H9 (cell line): ENCODE measurements around the gene CYB561D1. TPM values are rescaled to one million over a fixed set of nuclear protein-coding genes. Genes with fewer than 3 reads are reported as not detected.

ENCODE experiments used
- DNase-seq: peaks from one replicate; pipeline ENCODE4 v3.0.0-alpha.2; 2017
- H2AFZ ChIP-seq: one replicate; pipeline ENCODE4 v1.6.1; 2013; ENCODE audit warnings: mild to moderate bottlenecking, low read length, control low read depth, moderate library complexity
- H2AK5ac ChIP-seq: 2 replicates; pipeline ENCODE4 v1.6.1; 2013; ENCODE audit warnings: low read length, control low read depth, mixed read lengths; ENCODE audit not compliant: insufficient read length
- H2BK120ac ChIP-seq: one replicate; pipeline ENCODE4 v1.6.1; 2013; ENCODE audit warnings: low read depth, mild to moderate bottlenecking, low read length, control low read depth, inconsistent platforms; ENCODE audit not compliant: poor library complexity, severe bottlenecking
- H2BK12ac ChIP-seq: 2 replicates; pipeline ENCODE4 v1.6.1; 2013; ENCODE audit warnings: low read length, control low read depth, mixed read lengths, low read depth; ENCODE audit not compliant: insufficient read length
- H2BK15ac ChIP-seq: 2 replicates; pipeline ENCODE4 v1.6.1; 2013; ENCODE audit warnings: low read depth, low read length, control low read depth
- H2BK20ac ChIP-seq: one replicate; pipeline ENCODE4 v1.6.1; 2013; ENCODE audit warnings: low read depth, mild to moderate bottlenecking, low read length, control low read depth, inconsistent platforms; ENCODE audit not compliant: poor library complexity, severe bottlenecking
- H2BK5ac ChIP-seq: 2 replicates; pipeline ENCODE4 v1.6.1; 2013; ENCODE audit warnings: low read length, control low read depth, mixed read lengths; ENCODE audit not compliant: insufficient read length
- H3K14ac ChIP-seq: 2 replicates; pipeline ENCODE4 v1.6.1; 2013; ENCODE audit warnings: low read length, control low read depth; ENCODE audit not compliant: insufficient read depth
- H3K18ac ChIP-seq: 2 replicates; pipeline ENCODE4 v1.6.1; 2013; ENCODE audit warnings: low read depth, mild to moderate bottlenecking, mixed read lengths, low read length, control low read depth; ENCODE audit not compliant: insufficient read length
- H3K23ac ChIP-seq: 2 replicates; pipeline ENCODE4 v1.6.1; 2013; ENCODE audit warnings: low read length, control low read depth, mixed read lengths, low read depth; ENCODE audit not compliant: insufficient read length
- H3K23me2 ChIP-seq: 2 replicates; pipeline ENCODE4 v1.6.1; 2013; ENCODE audit warnings: low read depth, mild to moderate bottlenecking, mixed read lengths, low read length, control low read depth; ENCODE audit not compliant: insufficient read length, poor library complexity, severe bottlenecking
- H3K27ac ChIP-seq: 2 replicates; pipeline ENCODE4 v1.5.1; 2013; ENCODE audit warnings: low read length, control low read depth, mixed read lengths, low read depth; ENCODE audit not compliant: insufficient read length
- H3K27me3 ChIP-seq: 2 replicates; pipeline ENCODE4 v1.6.1; 2013; ENCODE audit warnings: low read length, control low read depth, inconsistent platforms; ENCODE audit not compliant: insufficient read depth
- H3K4ac ChIP-seq: 2 replicates; pipeline ENCODE4 v1.6.1; 2013; ENCODE audit warnings: low read depth, mild to moderate bottlenecking, control low read depth, inconsistent platforms, low read length, moderate library complexity
- H3K4me1 ChIP-seq: 2 replicates; pipeline ENCODE4 v1.6.1; 2013; ENCODE audit warnings: low read length, control low read depth, inconsistent platforms; ENCODE audit not compliant: insufficient read depth
- H3K4me2 ChIP-seq: 2 replicates; pipeline ENCODE4 v1.6.1; 2013; ENCODE audit warnings: low read length, control low read depth, mixed read lengths; ENCODE audit not compliant: insufficient read length, insufficient read depth
- H3K56ac ChIP-seq: 2 replicates; pipeline ENCODE4 v1.6.1; 2013; ENCODE audit warnings: low read depth, mild to moderate bottlenecking, mixed read lengths, low read length, control low read depth; ENCODE audit not compliant: insufficient read length
- H3K79me1 ChIP-seq: 2 replicates; pipeline ENCODE4 v1.6.1; 2013; ENCODE audit warnings: low read depth, mild to moderate bottlenecking, moderate library complexity, low read length, control low read depth, inconsistent platforms; ENCODE audit not compliant: insufficient read depth, poor library complexity, severe bottlenecking
- H3K79me2 ChIP-seq: 2 replicates; pipeline ENCODE4 v1.6.1; 2013; ENCODE audit warnings: low read length, control low read depth, inconsistent platforms; ENCODE audit not compliant: insufficient read depth
- H3K9ac ChIP-seq: 2 replicates; pipeline ENCODE4 v1.6.1; 2013; ENCODE audit warnings: low read length, control low read depth, mixed read lengths; ENCODE audit not compliant: insufficient read length; ENCODE audit errors: extremely low read depth
- H3K9me3 ChIP-seq: one replicate; pipeline ENCODE4 v1.6.1; 2013; ENCODE audit warnings: low read depth, low read length, inconsistent platforms; ENCODE audit not compliant: control insufficient read depth
- H3T11ph ChIP-seq: one replicate; pipeline ENCODE4 v1.6.1; 2013; ENCODE audit warnings: mild to moderate bottlenecking, low read length, control low read depth, inconsistent platforms
- H4K20me1 ChIP-seq: one replicate; pipeline ENCODE4 v1.6.1; 2013; ENCODE audit not compliant: control insufficient read depth, insufficient read length, insufficient read depth
- H4K5ac ChIP-seq: 2 replicates; pipeline ENCODE4 v1.6.1; 2013; ENCODE audit warnings: low read depth, mild to moderate bottlenecking, mixed read lengths, low read length, control low read depth; ENCODE audit not compliant: insufficient read length
- H4K8ac ChIP-seq: replicated peaks from 2 replicates; pipeline ENCODE4 v1.6.1; 2013; ENCODE audit warnings: low read length, control low read depth, mixed read lengths, low read depth; ENCODE audit not compliant: insufficient read length
- H4K91ac ChIP-seq: 2 replicates; pipeline ENCODE4 v1.6.1; 2013; ENCODE audit warnings: low read depth, mild to moderate bottlenecking, moderate library complexity, mixed read lengths, low read length, control low read depth; ENCODE audit not compliant: insufficient read length
- H3K27ac Mint-ChIP-seq, 3 experiments: 2 replicates in 2 of 3; 3 replicates in 1 of 3; pipeline ENCODE4 v1.8.0; 2020 to 2021; ENCODE audit warnings: mixed read lengths in 3 of 3, mild to moderate bottlenecking in 1 of 3, moderate library complexity in 1 of 3
- H3K27me3 Mint-ChIP-seq: 2 replicates; pipeline ENCODE4 v1.8.0; 2021; ENCODE audit warnings: low read depth, mild to moderate bottlenecking, moderate library complexity, mixed read lengths
- H3K36me3 Mint-ChIP-seq, 3 experiments: 2 replicates in 2 of 3; 3 replicates in 1 of 3; pipeline ENCODE4 v1.8.0; 2020 to 2021; ENCODE audit warnings: low read depth in 3 of 3, mixed read lengths in 3 of 3; ENCODE audit not compliant: insufficient read depth in 1 of 3
- H3K4me1 Mint-ChIP-seq, 2 experiments: 2 replicates each; pipeline ENCODE4 v1.8.0; 2020; ENCODE audit warnings: mixed read lengths in 2 of 2
- H3K4me3 Mint-ChIP-seq, 2 experiments: 2 replicates in 1 of 2; 3 replicates in 1 of 2; pipeline ENCODE4 v1.8.0; 2020 to 2021; ENCODE audit warnings: mild to moderate bottlenecking in 2 of 2, mixed read lengths in 2 of 2, moderate library complexity in 1 of 2
- H3K9me3 Mint-ChIP-seq, 2 experiments: 2 replicates in 1 of 2; 3 replicates in 1 of 2; pipeline ENCODE4 v1.8.0; 2020; ENCODE audit warnings: mild to moderate bottlenecking in 2 of 2, mixed read lengths in 2 of 2, moderate library complexity in 1 of 2
- WGBS: extraction: QIAGEN DNeasy Blood & Tissue Kit; methylation state at CpG from one replicate; pipeline ENCODE4 v1.1.7; 2013; ENCODE audit warnings: missing lambda C conversion rate, low lambda C conversion rate, mixed read lengths; ENCODE audit not compliant: insufficient read length; ENCODE audit errors: extremely low coverage; 5-methylcytosine and 5-hydroxymethylcytosine counted together
- total RNA-seq: library from RNA; stranded (reverse); gene quantifications from 2 replicates; pipeline ENCODE4 v1.2.1, GENCODE V29; 2021
- TF ChIP-seq, protein P1 (sequence below): fragments of 200-600 bp; sonication (generic); conservative IDR thresholded peaks from 3 replicates; pipeline ENCODE4 v1.8.0; 2021; ENCODE audit warnings: antibody characterized with exemption, mild to moderate bottlenecking

The CYB561D1 gene
- total RNA-seq, 1 experiment from 2014 or later, result 6.5 TPM

DNA sequence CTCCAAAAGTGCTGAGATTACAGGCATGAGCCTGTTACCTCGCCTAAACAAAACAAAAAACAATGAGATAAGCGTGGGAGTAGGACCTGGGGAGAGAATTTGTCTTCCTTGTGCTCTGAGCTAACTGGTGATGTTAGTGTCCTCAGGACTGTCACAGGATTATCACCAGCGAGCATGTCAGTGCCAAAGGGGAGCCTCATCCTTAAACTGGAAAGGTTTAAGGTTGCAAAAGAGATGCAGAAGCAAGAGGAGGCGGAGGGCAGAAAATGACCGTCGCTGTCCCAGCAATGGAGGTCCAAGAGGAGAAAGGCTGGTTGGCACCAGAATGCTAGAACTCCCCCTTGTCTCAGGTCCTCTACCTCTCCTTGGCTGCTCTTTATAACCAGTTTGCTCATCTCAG is 23.6 kb upstream of the CYB561D1 start:
- peaks cover 21 to 22% of the 10 kb centered on the region in 2 experiments for H3K4me1 Mint-ChIP-seq
- no peak for DNase-seq
- H3T11ph ChIP-seq, result no peak overlapping the region

More for the DNA sequence above, 23.6 kb upstream of the CYB561D1 start:
- Histone ChIP-seq H2BK15ac (no peak overlapping the region), H3K9ac (no peak overlapping the region), H3K79me1 (no peaks in the 10 kb centered on the region), H2BK120ac (no peak overlapping the region), H2BK5ac (no peak overlapping the region), H3K18ac (no peak overlapping the region), H3K4ac (no peak overlapping the region), H3K27me3 (peaks cover 10% of the 10 kb centered on the region; the same call in 1 of the 2 replicates), H3K14ac (no peak overlapping the region), H2BK12ac (no peak overlapping the region), H3K4me1 (no peaks in the 10 kb centered on the region; the same call in 1 of the 2 replicates), H2AK5ac (no peak overlapping the region), H3K23ac (no peak overlapping the region), H3K79me2 (no peaks in the 10 kb centered on the region), H3K27ac (no peak overlapping the region), H3K56ac (no peak overlapping the region), H4K8ac (no peak overlapping the region), H3K9me3 (no peaks in the 10 kb centered on the region), H2BK20ac (no peak overlapping the region), H2AFZ (no peak overlapping the region), H4K5ac (no peak overlapping the region), H4K20me1 (no peaks in the 10 kb centered on the region), H3K23me2 (peaks cover 15% of the 10 kb centered on the region), H4K91ac (no peak overlapping the region), H3K4me2 (no peak overlapping the region)
- H3K36me3 Mint-ChIP-seq, result no peaks in the 10 kb centered on the region
- peaks cover 0 to 3% of the 10 kb centered on the region in 2 experiments; a peak in 1 of 5 replicates for H3K9me3 Mint-ChIP-seq
- H3K27ac Mint-ChIP-seq, result no peak overlapping the region
- WGBS, result no CpG with 5 or more reads among the region's 6 CpGs
- H3K27me3 Mint-ChIP-seq, result peaks cover 72% of the 10 kb centered on the region
- TF ChIP-seq, protein P1, sequence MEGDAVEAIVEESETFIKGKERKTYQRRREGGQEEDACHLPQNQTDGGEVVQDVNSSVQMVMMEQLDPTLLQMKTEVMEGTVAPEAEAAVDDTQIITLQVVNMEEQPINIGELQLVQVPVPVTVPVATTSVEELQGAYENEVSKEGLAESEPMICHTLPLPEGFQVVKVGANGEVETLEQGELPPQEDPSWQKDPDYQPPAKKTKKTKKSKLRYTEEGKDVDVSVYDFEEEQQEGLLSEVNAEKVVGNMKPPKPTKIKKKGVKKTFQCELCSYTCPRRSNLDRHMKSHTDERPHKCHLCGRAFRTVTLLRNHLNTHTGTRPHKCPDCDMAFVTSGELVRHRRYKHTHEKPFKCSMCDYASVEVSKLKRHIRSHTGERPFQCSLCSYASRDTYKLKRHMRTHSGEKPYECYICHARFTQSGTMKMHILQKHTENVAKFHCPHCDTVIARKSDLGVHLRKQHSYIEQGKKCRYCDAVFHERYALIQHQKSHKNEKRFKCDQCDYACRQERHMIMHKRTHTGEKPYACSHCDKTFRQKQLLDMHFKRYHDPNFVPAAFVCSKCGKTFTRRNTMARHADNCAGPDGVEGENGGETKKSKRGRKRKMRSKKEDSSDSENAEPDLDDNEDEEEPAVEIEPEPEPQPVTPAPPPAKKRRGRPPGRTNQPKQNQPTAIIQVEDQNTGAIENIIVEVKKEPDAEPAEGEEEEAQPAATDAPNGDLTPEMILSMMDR, result no peak
- H3K4me3 Mint-ChIP-seq, result no peak overlapping the region
